ENCODE results near the gene TWF2. TPM values are rescaled to one million over a fixed set of nuclear protein-coding genes. Genes with fewer than 3 reads are reported as not detected.

TWF2 gene
- total RNA-seq, 5 donors from 2014 or later (not counting 1 experiment from before 2014, with no cell fraction given): 49.8 to 99.9 (median 88.3) TPM

DNA sequence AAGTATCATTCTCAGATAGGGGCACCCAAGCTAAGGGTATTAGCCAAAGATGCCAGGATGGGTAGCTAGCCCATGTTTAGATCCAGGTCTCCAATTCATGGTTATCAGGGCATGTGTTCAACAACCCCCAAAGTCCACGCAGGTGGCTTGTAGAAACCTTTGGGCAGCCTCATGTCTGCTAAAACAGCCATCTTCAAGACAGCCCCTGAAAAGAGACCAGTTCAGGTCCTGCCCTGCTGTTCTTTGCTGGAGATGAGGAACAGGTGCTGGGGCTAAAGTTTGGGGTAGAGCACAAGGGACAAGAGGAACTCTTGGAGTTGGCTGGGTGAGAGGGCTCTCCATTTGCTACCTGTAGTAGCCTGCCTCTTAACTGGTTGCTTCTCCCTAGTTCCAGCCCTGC is 11.2 kb upstream of the TWF2 start:
- H3K36me3 Mint-ChIP-seq: peaks cover 30% of the 10 kb centered on the region
- peak in 1 of 35 experiments; percentile 13 for DNase-seq
- Histone ChIP-seq H3K36me3 (ENCODE audit: control insufficient read depth in 2 of 2, extremely low read depth in 1 of 2, insufficient read depth in 1 of 2, low read length in 1 of 2) (peaks cover 15 to 46% of the 10 kb centered on the region in 2 donors), H3K4me3 (ENCODE audit: control insufficient read depth in 1 of 2, extremely low read depth in 1 of 2, low read length in 1 of 2) (no peak overlapping the region), H3K27ac (ENCODE audit: low read length) (peak overlapping the region; percentile 20), H3K9me3 (no peaks in the 10 kb centered on the region), H3K27me3 (replicated peaks in 1 of 2; ENCODE audit: control insufficient read depth in 2 of 2, extremely low read depth in 1 of 2, insufficient read depth in 2 of 2, low read length in 1 of 2) (no peaks in the 10 kb centered on the region), H3K4me1 (ENCODE audit: control insufficient read depth in 1 of 2, extremely low read depth in 1 of 2, insufficient read depth in 2 of 2, low read length in 2 of 2) (peaks cover 47 to 96% of the 10 kb centered on the region in 2 experiments)
- no peaks in the 10 kb centered on the region for H3K27me3 Mint-ChIP-seq
- no peak for ATAC-seq (replicated peaks in 1 of 4)
- H3K4me1 Mint-ChIP-seq: peaks cover 86 to 89% (median 86%) of the 10 kb centered on the region in 3 donors
- ChIA-PET POLR2A (interaction anchor here in 1 of 2 donors (0.6 to 1.3 kb wide), 3 partner anchors 11 to 55 kb away, joined by 3 to 8 read pairs (median 4); no protein-coding TSS in a partner anchor), CTCF (interaction anchor here in 1 of 2 donors (0.9 kb wide), 1 partner anchor 10 kb away, joined by 3 read pairs; no protein-coding TSS in a partner anchor)
- H3K9me3 Mint-ChIP-seq: no peaks in the 10 kb centered on the region
- H3K27ac Mint-ChIP-seq: peak overlapping the region; percentile 92 to 97
- 100% methylated on average over 1 of the region's 1 CpG for WGBS (ENCODE audit: insufficient coverage)
- peak overlapping the region in 1 of 3 donors; percentile 82 for H3K4me3 Mint-ChIP-seq

- H3K4me3 Mint-ChIP-seq: peak overlapping the region in 2 of 3 donors; percentile 2 to 82
- 81% methylated on average over 5 of the region's 6 CpGs for WGBS (ENCODE audit: insufficient coverage)
- peaks cover 30% of the 10 kb centered on the region for H3K36me3 Mint-ChIP-seq
Observed at GRCh38 chr3:52249683-52250082, 10.7 kb upstream of the TWF2 start.

GRCh38 chr3:52248816-52249547 is 10.0 kb upstream of the TWF2 start:
- Mint-ChIP-seq H3K36me3 (peaks cover 30% of the 10 kb centered on the region), H3K4me1 (peaks cover 87 to 89% (median 88%) of the 10 kb centered on the region in 3 donors), H3K27ac (peak overlapping the region; percentile 92 to 97), H3K27me3 (no peaks in the 10 kb centered on the region), H3K9me3 (no peaks in the 10 kb centered on the region), H3K4me3 (peak overlapping the region in 1 of 3 donors; percentile 82)
- Histone ChIP-seq H3K27me3 (replicated peaks in 1 of 2; ENCODE audit: control insufficient read depth in 2 of 2, extremely low read depth in 1 of 2, insufficient read depth in 2 of 2, low read length in 1 of 2) (no peaks in the 10 kb centered on the region), H3K9me3 (no peaks in the 10 kb centered on the region), H3K4me3 (ENCODE audit: control insufficient read depth in 1 of 2, extremely low read depth in 1 of 2, low read length in 1 of 2) (no peak overlapping the region), H3K27ac (ENCODE audit: low read length) (peak overlapping the region; percentile 89), H3K4me1 (ENCODE audit: control insufficient read depth in 1 of 2, extremely low read depth in 1 of 2, insufficient read depth in 2 of 2, low read length in 2 of 2) (peaks cover 44 to 96% of the 10 kb centered on the region in 2 experiments), H3K36me3 (ENCODE audit: control insufficient read depth in 2 of 2, extremely low read depth in 1 of 2, insufficient read depth in 1 of 2, low read length in 1 of 2) (peaks cover 15 to 45% of the 10 kb centered on the region in 2 donors)
- WGBS (ENCODE audit: insufficient coverage): 77% methylated on average over 9 of the region's 10 CpGs
- DNase-seq (peak in 5 of 35 experiments; percentile 26 to 54 (median 48)), ATAC-seq (replicated peaks in 1 of 4) (no peak)
- ChIA-PET POLR2A (interaction anchor here (1.3 to 1.5 kb wide), 2 partner anchors 15 to 28 kb away, joined by 3 to 7 read pairs; no protein-coding TSS in a partner anchor), CTCF (interaction anchor here in 1 of 2 donors (0.7 to 1.1 kb wide), 2 partner anchors 22 to 31 kb away, joined by 3 to 6 read pairs; no protein-coding TSS in a partner anchor)

More at GRCh38 chr3:52249683-52250082, 10.7 kb upstream of the TWF2 start:
- CTCF ChIA-PET: no interaction called here
- Histone ChIP-seq H3K36me3 (ENCODE audit: control insufficient read depth in 2 of 2, extremely low read depth in 1 of 2, insufficient read depth in 1 of 2, low read length in 1 of 2) (peaks cover 15 to 45% of the 10 kb centered on the region in 2 donors), H3K27me3 (replicated peaks in 1 of 2; ENCODE audit: control insufficient read depth in 2 of 2, extremely low read depth in 1 of 2, insufficient read depth in 2 of 2, low read length in 1 of 2) (no peaks in the 10 kb centered on the region), H3K9me3 (no peaks in the 10 kb centered on the region), H3K4me1 (ENCODE audit: control insufficient read depth in 1 of 2, extremely low read depth in 1 of 2, insufficient read depth in 2 of 2, low read length in 2 of 2) (peaks cover 50 to 96% of the 10 kb centered on the region in 2 experiments), H3K4me3 (ENCODE audit: control insufficient read depth in 1 of 2, extremely low read depth in 1 of 2, low read length in 1 of 2) (no peak overlapping the region), H3K27ac (ENCODE audit: low read length) (peak overlapping the region; percentile 20)
- Mint-ChIP-seq H3K27me3 (no peaks in the 10 kb centered on the region), H3K4me1 (peaks cover 86 to 89% (median 87%) of the 10 kb centered on the region in 3 donors), H3K9me3 (no peaks in the 10 kb centered on the region), H3K27ac (peak overlapping the region; percentile 92 to 97)
- no peak for ATAC-seq (replicated peaks in 1 of 4)
- POLR2A ChIA-PET: interaction anchor here (0.6 to 1.5 kb wide), 3 partner anchors 14 to 55 kb away, joined by 3 to 7 read pairs (median 4); no protein-coding TSS in a partner anchor
- DNase-seq: no peak

- no peak for ATAC-seq (replicated peaks in 1 of 4)
- peak in 1 of 35 experiments; percentile 12 for DNase-seq
- H3K4me3 Mint-ChIP-seq: peak overlapping the region in 2 of 3 donors; percentile 82
- H3K9me3 ChIP-seq: no peaks in the 10 kb centered on the region
- peaks cover 87 to 89% (median 88%) of the 10 kb centered on the region in 3 donors for H3K4me1 Mint-ChIP-seq
- H3K4me3 ChIP-seq (ENCODE audit: control insufficient read depth in 1 of 2, extremely low read depth in 1 of 2, low read length in 1 of 2): peak overlapping the region in 1 of 2 donors; percentile 88
- peak overlapping the region; percentile 89 for H3K27ac ChIP-seq (ENCODE audit: low read length)
- no peaks in the 10 kb centered on the region for H3K9me3 Mint-ChIP-seq
- WGBS (ENCODE audit: insufficient coverage): 98% methylated on average over 10 of the region's 10 CpGs
- H3K27me3 Mint-ChIP-seq: no peaks in the 10 kb centered on the region
- H3K27me3 ChIP-seq (replicated peaks in 1 of 2; ENCODE audit: control insufficient read depth in 2 of 2, extremely low read depth in 1 of 2, insufficient read depth in 2 of 2, low read length in 1 of 2): no peaks in the 10 kb centered on the region
- H3K36me3 Mint-ChIP-seq: peaks cover 27% of the 10 kb centered on the region
- H3K4me1 ChIP-seq (ENCODE audit: control insufficient read depth in 1 of 2, extremely low read depth in 1 of 2, insufficient read depth in 2 of 2, low read length in 2 of 2): peaks cover 40 to 94% of the 10 kb centered on the region in 2 experiments
- H3K36me3 ChIP-seq (ENCODE audit: control insufficient read depth in 2 of 2, extremely low read depth in 1 of 2, insufficient read depth in 1 of 2, low read length in 1 of 2): peaks cover 15 to 45% of the 10 kb centered on the region in 2 donors
- ChIA-PET POLR2A (interaction anchor here in 1 of 2 donors (0.7 to 1.5 kb wide), 2 partner anchors 23 to 29 kb away, joined by 6 to 7 read pairs; no protein-coding TSS in a partner anchor), CTCF (interaction anchor here in 1 of 2 donors (0.7 to 1.1 kb wide), 2 partner anchors 23 to 32 kb away, joined by 3 to 6 read pairs; no protein-coding TSS in a partner anchor)
- H3K27ac Mint-ChIP-seq: peak overlapping the region; percentile 92 to 97
Observed at GRCh38 chr3:52248165-52248541, 9.2 kb upstream of the TWF2 start.

DNA sequence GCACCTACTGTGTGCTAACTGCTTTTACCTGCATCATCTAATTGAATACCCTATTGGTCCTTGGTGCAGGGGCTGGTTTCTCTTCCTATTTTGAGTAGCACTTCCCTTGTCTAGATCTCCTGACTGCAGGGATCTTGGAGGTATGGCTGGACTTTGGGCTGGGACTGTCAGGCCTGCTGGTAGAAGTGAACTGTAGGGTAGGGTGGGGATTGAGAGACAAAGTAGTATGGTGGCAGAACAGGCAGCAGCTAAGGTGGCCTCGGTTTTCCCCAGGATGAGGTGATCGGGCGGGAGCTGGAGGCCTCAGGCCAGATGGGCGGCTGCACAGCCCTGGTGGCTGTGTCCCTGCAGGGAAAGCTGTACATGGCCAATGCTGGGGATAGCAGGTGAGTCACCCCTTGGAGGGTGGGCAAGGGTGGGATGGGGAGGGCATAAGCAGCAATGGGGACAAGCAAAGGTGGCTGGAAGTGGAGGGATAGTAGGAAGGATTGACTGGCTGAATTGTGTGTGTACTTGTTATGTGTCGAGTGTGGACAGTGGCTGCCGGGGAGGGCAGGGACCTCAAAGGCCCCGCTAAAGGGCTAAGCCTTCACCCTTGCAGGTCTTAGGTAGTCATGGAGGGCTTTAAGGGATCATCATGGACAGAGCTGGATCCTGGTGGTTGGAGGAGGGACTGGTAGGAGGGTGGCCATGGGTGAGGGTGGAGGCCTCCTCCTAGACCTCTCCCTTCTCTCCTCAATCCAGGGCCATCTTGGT is 8.6 kb upstream of the TWF2 start:
- peak overlapping the region; percentile 81 to 88 for H3K4me3 ChIP-seq (ENCODE audit: control insufficient read depth in 1 of 2, extremely low read depth in 1 of 2, low read length in 1 of 2)
- peak overlapping the region; percentile 92 to 97 for H3K27ac Mint-ChIP-seq
- H3K27ac ChIP-seq (ENCODE audit: low read length): peak overlapping the region; percentile 89

More for the DNA sequence above, 8.6 kb upstream of the TWF2 start:
- CTCF ChIA-PET: interaction anchor here in 1 of 2 donors (0.6 kb wide), 1 partner anchor 32 kb away, joined by 5 read pairs; no protein-coding TSS in a partner anchor
- POLR2A ChIA-PET: interaction anchor here in 1 of 2 donors (0.7 kb wide), 1 partner anchor 23 kb away, joined by 6 read pairs; no protein-coding TSS in a partner anchor
- ATAC-seq (replicated peaks in 1 of 4) (no peak), DNase-seq (peak in 1 of 35 experiments; percentile 12)
- no peaks in the 10 kb centered on the region for H3K27me3 Mint-ChIP-seq
- Histone ChIP-seq H3K36me3 (ENCODE audit: control insufficient read depth in 2 of 2, extremely low read depth in 1 of 2, insufficient read depth in 1 of 2, low read length in 1 of 2) (peaks cover 15 to 45% of the 10 kb centered on the region in 2 donors), H3K27me3 (replicated peaks in 1 of 2; ENCODE audit: control insufficient read depth in 2 of 2, extremely low read depth in 1 of 2, insufficient read depth in 2 of 2, low read length in 1 of 2) (no peaks in the 10 kb centered on the region), H3K9me3 (no peaks in the 10 kb centered on the region), H3K4me1 (ENCODE audit: control insufficient read depth in 1 of 2, extremely low read depth in 1 of 2, insufficient read depth in 2 of 2, low read length in 2 of 2) (peaks cover 40 to 88% of the 10 kb centered on the region in 2 experiments)
- H3K4me3 Mint-ChIP-seq: peak overlapping the region; percentile 78 to 82 (median 82)
- H3K4me1 Mint-ChIP-seq: peaks cover 84 to 88% (median 85%) of the 10 kb centered on the region in 3 donors
- peaks cover 24% of the 10 kb centered on the region for H3K36me3 Mint-ChIP-seq
- WGBS (ENCODE audit: insufficient coverage): 89% methylated on average over 4 of the region's 7 CpGs
- no peaks in the 10 kb centered on the region for H3K9me3 Mint-ChIP-seq
